NCI-H524 (cell line): ENCODE data around the gene CCDC88C.
A peak's percentile ranks its signal among the peaks of the same experiment; 100 is the strongest.

ENCODE experiments used
- DNase-seq, 2 experiments: peaks; one replicate each; lab custom pipeline; 2025; lab: John Stamatoyannopoulos, UW

CCDC88C gene

DNA sequence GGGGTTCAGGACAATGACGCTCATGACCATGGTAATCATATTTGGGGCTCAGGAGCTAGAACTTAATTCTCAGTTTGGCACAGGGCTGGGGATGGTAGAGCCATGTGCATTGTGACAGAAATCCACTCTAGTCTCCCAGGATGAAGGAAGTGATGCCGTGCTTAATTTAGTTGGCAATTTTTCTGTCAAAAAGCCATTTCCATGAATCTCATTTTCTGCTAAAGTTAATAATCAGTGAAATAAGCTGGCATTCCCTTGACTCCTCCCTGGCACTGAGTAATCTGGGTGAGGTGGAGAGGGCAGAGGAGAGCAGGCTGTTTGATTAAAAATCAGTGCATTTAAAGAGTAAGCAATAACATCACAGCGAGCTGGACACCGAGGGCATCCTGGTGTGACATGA is 128.2 kb downstream of the CCDC88C start:
- DNase-seq, result no peak

GRCh38 chr14:91288876-91289275 is 128.7 kb downstream of the CCDC88C start:
- DNase-seq, result no peak

DNA sequence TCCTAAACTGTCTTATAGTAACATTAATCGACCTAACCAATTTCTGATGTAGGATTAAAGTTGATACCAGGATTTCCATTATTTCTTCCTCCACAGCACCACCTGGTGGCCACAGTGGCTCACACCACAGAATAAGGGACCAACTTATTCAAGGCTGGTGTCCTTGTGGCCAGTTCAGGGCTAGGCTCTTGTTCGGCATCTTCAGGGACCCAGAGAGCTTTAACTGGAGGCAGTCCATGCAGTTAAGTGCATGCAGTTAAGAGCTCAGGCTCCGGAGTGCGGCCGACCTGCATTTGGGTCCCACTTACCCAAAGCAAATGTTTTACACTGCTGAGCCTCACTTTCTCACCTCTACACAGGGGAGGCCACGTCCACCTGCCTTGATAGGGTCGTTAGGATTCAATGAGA is 131.1 kb downstream of the CCDC88C start:
- peak; percentile 89 to 92 for DNase-seq

- DNase-seq, result no peak
Measured at GRCh38 chr14:91284791-91285548, 132.7 kb downstream of the CCDC88C start.

GRCh38 chr14:91284146-91284790 is 133.4 kb downstream of the CCDC88C start:
- no peak for DNase-seq

DNA sequence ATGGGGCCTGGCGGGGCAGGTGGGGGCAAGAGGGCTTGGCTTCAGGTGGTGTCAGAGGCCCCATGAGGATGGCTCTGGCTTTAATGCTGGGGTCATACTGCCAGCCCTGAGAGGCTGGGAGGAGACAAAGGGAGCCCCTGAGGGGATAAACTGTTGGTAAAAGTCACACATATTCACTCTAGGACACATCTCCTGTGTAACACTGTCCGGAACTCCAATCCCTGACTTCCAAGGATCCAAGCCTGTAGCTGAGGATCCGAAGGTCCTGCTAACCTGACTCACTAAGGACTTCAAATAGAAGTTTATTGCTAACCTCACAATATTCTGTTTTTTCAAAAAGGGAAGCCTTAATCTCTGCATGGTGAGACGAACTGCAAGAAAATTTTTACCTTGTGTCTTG is 134.0 kb downstream of the CCDC88C start:
- no peak for DNase-seq

- no peak for DNase-seq
Measured at GRCh38 chr14:91282954-91283645, 134.5 kb downstream of the CCDC88C start.

DNA sequence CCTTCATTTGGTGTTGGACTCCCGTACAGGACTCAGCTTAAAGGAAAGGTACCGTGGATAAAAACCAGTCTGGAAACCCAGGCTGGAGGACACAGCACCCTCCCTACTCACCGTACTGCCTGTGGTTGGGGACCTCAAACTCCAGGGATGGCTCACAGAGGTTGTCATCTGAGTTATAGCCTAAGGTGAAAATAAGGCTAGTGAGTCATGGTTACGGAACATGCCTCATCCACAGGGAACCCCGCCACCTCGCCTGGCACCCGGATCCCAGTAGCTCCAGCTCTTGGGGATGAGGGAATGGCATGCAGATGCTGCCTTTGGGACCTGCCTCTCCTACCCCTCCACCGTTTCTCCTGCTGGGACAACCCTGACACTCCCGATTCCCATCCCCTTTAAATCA is 136.3 kb downstream of the CCDC88C start:
- no peak for DNase-seq

DNA sequence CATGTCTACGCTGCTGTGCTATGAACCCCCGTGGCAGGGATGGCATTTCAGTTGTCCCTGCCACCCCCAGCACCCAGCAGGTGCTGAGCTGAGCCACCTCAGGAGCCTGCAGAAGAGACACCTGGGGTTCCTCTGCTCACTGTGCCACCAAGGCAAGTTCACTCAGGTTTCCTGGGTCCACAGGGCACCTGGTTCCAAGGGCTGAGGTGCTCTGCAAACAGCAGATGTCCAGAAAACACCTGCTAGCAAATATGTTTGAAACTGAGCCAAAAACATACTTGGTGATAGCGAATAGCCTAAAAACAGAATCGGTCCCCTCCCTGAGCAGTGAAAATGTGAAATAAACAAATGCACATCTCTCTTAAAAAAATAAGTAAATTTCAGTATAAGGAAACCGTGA is 137.5 kb downstream of the CCDC88C start:
- DNase-seq, result no peak

DNA sequence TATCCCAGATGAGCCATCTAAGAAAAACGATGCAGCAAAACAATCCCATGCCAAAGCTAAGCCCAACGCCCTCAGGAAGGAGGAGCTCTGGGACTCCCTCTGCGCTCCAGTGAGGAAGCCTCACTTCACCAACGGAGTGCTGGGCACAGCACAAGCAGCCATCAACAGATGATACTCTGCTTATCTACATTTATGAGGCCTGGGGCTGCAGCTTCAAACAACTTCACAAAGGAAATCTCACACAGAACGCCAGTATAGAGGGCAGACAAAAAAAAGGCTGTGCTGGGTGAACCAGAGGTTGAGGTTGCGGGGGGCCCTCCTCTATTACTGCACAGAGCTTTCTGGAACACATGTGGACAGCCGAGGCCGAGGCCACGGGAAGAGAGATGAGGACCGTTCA is 138.3 kb downstream of the CCDC88C start:
- DNase-seq, result no peak

GRCh38 chr14:91278383-91278715 is 139.3 kb downstream of the CCDC88C start:
- no peak for DNase-seq

DNA sequence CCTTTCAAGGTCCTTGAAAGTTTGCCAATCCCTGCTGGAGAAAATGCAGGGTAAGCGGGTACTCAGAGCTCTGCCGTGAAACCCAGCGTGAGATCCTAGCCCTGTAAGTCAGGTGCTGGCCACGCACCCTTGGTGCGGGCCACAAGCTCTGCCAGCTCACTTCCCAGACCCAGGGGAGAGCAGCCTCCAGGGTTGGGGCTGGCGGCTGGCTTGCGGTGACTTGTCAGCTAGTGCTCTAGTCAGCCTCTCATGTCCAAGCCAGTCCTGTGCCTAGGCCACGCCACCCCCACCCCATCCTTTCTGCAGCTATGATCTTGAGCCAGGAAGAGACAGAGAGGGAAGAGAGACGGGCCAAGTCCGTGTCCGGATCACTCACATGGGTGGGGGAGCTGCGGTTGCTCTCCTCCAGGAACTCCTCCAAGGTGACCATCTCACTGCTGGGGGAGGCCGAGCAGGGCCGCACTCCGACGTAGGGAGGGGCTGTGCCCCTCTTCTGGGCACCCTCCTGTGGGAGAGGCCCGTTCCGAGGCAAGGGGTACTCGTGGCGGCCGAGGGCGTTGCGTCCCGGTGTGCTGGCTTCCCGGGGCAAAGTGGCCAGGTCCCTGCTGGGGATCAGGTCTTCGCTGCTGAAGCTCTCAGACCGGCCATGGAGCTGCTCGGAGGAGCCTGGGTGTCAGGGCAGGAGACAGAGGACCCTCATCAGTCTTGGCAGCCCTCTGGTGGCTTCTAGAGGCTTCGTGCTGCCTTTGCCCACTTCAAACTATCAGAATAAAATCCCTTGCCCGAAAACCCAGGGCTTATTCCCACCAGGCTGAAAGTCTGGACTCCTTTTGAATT is 139.9 kb downstream of the CCDC88C start:
- DNase-seq, result peak in 1 of 2 experiments; percentile 26

DNA sequence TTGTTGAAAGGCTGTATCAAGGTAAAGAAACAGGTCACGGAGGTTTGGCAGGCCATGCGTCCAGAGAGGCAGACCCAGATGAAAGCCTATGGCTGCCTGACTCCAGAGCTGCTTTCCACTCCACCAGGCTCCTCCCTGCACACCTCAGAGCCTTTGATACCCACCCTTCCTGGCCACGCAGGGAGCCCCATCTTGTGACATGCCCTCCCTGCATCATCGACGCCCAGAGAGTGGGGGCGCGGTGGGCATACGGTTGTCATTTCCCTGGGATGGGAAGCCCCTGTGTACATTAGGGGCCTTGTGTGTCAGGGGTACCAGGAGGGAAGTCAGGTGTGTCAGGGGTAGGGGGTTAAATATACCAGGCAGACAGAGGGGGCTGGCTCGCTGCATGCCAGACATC is 142.8 kb downstream of the CCDC88C start:
- no peak for DNase-seq

- DNase-seq, result no peak
Measured at GRCh38 chr14:91273885-91274273, 143.7 kb downstream of the CCDC88C start.

GRCh38 chr14:91273273-91273884 is 144.2 kb downstream of the CCDC88C start:
- no peak for DNase-seq

- no peak for DNase-seq
Measured at GRCh38 chr14:91272341-91273272, 145.0 kb downstream of the CCDC88C start.

DNA sequence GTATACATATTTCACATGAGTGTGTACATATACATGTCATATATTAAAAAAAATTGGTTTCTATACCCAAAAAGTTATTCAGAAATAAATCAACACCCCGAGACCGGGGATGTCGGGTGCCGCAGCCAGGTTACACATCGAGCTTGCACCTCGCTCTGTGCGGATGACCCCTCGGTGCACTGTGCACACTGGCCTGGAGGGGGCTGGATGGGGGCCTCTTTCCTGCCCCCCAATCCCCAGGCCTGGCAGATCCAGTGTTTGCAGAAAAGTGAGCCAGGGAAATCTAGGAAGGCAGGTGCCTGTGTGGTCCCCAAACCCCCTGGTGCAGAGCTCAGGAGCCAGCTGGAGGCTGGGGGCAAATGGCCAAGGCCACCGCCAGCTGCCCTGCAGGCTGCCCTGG is 146.0 kb downstream of the CCDC88C start:
- no peak for DNase-seq

- peak in 1 of 2 experiments; percentile 49 for DNase-seq
Measured at GRCh38 chr14:91270619-91271018, 147.0 kb downstream of the CCDC88C start.

DNA sequence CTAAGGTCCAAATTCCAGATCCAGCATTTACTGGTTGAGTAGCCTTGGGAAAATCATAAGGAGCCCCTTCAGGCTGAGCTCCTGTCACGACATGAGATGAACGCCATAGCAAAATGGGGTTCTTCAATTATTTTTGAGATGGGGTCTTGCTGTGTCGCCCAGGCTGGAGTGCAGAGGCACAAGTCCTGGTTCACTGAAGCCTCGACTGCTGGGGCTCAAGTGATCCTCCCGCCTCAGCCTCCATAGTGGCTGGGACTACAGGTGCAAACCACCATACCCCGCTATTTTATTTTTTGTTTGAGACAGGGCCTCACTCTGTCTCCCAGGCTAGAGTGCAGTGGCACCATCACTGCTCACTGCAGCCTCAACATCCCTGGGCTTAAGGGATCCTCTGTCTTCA is 147.4 kb downstream of the CCDC88C start:
- no peak for DNase-seq

DNA sequence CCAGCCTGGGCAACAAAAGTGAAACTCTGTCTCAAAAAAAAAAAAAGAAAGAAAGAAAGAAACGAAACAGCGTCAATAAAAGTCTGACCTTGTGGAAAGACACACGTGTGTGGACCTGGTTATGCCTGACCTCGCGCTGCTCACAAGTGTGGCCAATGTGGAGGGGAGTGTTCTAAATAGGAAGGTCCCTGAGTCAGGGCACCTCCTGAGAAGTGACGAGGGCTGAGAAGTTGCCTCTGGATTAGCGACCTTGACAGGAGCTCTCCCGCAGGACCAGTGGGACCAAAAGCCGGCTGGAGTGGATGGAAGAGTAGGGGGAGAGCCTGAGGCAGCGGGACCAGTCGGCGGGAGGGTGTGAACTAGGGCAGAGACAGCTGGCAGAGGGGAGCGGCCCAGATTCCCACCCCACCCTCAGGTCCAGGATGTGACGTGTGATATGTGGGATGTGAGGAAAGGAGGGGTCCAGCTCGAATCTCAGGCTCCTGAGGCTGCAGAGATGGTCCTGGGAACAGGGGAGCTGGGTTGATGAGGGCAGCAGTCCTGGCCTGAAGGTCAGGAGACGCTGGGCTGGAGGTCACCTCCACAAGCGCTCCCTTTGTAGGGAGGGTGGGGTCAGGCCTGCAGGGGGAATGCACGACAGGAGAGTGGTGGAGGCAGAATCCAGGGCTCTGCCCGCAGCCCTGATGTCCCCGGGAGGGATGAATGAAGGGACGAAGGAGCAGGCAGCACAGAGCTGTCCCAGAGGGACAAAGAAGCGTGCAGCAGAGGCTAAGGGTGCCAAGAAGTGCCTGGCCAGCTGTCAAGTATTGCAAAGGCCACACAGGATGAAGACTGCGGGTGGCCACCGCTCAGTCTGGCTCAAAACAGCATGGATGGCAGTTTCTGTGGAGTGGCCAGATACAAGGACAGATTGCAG is 148.3 kb downstream of the CCDC88C start:
- peak; percentile 65 to 85 for DNase-seq
